IMR-90 (cell line): ENCODE measurements around the gene FOXC2. TPM values are rescaled to one million over a fixed set of nuclear protein-coding genes. Genes with fewer than 3 reads are reported as not detected.

Experiments
- ATAC-seq: fragments of 200-7000 bp; cut with Tn5 transposase; 2 replicates; pipeline ENCODE4 v1.9.1; 2020; ENCODE audit warnings: low read depth, mild to moderate bottlenecking, moderate library complexity
- BruUV-seq: library from RNA; stranded (reverse); fragments of 400-500 nt; replicated peaks from 2 replicates; lab custom pipeline; 2021; lab: Mats Ljungman, UMichigan
- CTCF ChIA-PET: fragments of 300-600 bp; formaldehyde crosslinking; extraction: SDS; loops from one replicate; lab custom pipeline; 2021; ENCODE audit warnings: antibody characterized with exemption; lab: Yijun Ruan, JAX
- POLR2A ChIA-PET: fragments of 300-600 bp; sonication (Branson Sonifier 250); formaldehyde crosslinking; loops from one replicate; lab custom pipeline; 2022; ENCODE audit warnings: antibody characterized with exemption; ENCODE audit not compliant: unreplicated experiment; lab: Charles Lee
- DNase-seq: peaks from one replicate; pipeline ENCODE4 v3.0.0; 2013
- H2AFZ ChIP-seq: replicated peaks from 2 replicates; pipeline ENCODE3; 2013; ENCODE audit warnings: low read length, mild to moderate bottlenecking; ENCODE audit not compliant: poor library complexity
- H2AK5ac ChIP-seq: 2 replicates; pipeline ENCODE4 v1.6.1; 2013; ENCODE audit warnings: low read depth, low read length, inconsistent platforms
- H2AK9ac ChIP-seq: replicated peaks from 2 replicates; pipeline ENCODE3; 2013; ENCODE audit warnings: mild to moderate bottlenecking, low read depth, low read length, moderate library complexity; ENCODE audit not compliant: poor library complexity
- H2BK120ac ChIP-seq: 2 replicates; pipeline ENCODE4 v1.6.1; 2013; ENCODE audit warnings: low read depth, low read length, inconsistent platforms
- H2BK15ac ChIP-seq: 3 replicates; pipeline ENCODE4 v1.6.1; 2013; ENCODE audit warnings: low read depth, low read length, inconsistent platforms
- H2BK20ac ChIP-seq: 2 replicates; pipeline ENCODE4 v1.6.1; 2013; ENCODE audit warnings: low read depth, mild to moderate bottlenecking, inconsistent platforms, low read length, moderate library complexity
- H2BK5ac ChIP-seq: 2 replicates; pipeline ENCODE4 v1.6.1; 2013; ENCODE audit warnings: mild to moderate bottlenecking, low read depth, low read length, inconsistent platforms; ENCODE audit not compliant: poor library complexity, severe bottlenecking
- H3K14ac ChIP-seq: replicated peaks from 2 replicates; pipeline ENCODE4 v1.6.1; 2013; ENCODE audit warnings: low read depth, low read length, inconsistent platforms
- H3K18ac ChIP-seq: 2 replicates; pipeline ENCODE4 v1.6.1; 2013; ENCODE audit warnings: low read depth, low read length, control low read depth
- H3K23ac ChIP-seq: 2 replicates; pipeline ENCODE4 v1.6.1; 2013; ENCODE audit warnings: low read depth, low read length, inconsistent platforms
- H3K27ac ChIP-seq: 2 replicates; pipeline ENCODE4 v1.5.1; 2013; ENCODE audit warnings: mild to moderate bottlenecking, control low read depth, low read length; ENCODE audit not compliant: insufficient read depth
- H3K27me3 ChIP-seq: 2 replicates; pipeline ENCODE4 v1.6.1; 2013; ENCODE audit warnings: low read length; ENCODE audit not compliant: control insufficient read depth, insufficient read depth
- H3K36me3 ChIP-seq: 2 replicates; pipeline ENCODE4 v1.6.1; 2013; ENCODE audit warnings: low read length, mixed read lengths; ENCODE audit not compliant: control insufficient read depth, insufficient read depth
- H3K4ac ChIP-seq: 2 replicates; pipeline ENCODE4 v1.6.1; 2013; ENCODE audit warnings: low read depth, low read length, inconsistent platforms
- H3K4me1 ChIP-seq: 2 replicates; pipeline ENCODE4 v1.6.1; 2013; ENCODE audit warnings: low read length, mixed read lengths; ENCODE audit not compliant: control insufficient read depth, insufficient read depth
- H3K4me2 ChIP-seq: 2 replicates; pipeline ENCODE4 v1.6.1; 2013; ENCODE audit warnings: low read depth, mild to moderate bottlenecking, control low read depth, low read length, moderate library complexity
- H3K4me3 ChIP-seq: 2 replicates; pipeline ENCODE4 v1.5.1; 2013; ENCODE audit warnings: low read depth, mild to moderate bottlenecking, control low read depth, low read length, moderate library complexity; ENCODE audit not compliant: insufficient read depth
- H3K56ac ChIP-seq: 2 replicates; pipeline ENCODE4 v1.6.1; 2013; ENCODE audit warnings: low read length, inconsistent platforms; ENCODE audit not compliant: insufficient read depth; ENCODE audit errors: extremely low read depth
- H3K79me1 ChIP-seq, 2 experiments: 2 replicates each; pipeline ENCODE4 v1.6.1; 2013; ENCODE audit warnings: low read length in 2 of 2, inconsistent platforms in 1 of 2, low read depth in 1 of 2
- H3K9ac ChIP-seq: 2 replicates; pipeline ENCODE4 v1.6.1; 2013; ENCODE audit warnings: low read depth, low read length, control low read depth
- H3K9me1 ChIP-seq: 2 replicates; pipeline ENCODE4 v1.6.1; 2013; ENCODE audit warnings: low read length, inconsistent platforms; ENCODE audit not compliant: insufficient read depth
- H3K9me3 ChIP-seq: 2 replicates; pipeline ENCODE4 v1.6.1; 2013; ENCODE audit warnings: low read length; ENCODE audit not compliant: control insufficient read depth, insufficient read depth
- H4K20me1 ChIP-seq: 2 replicates; pipeline ENCODE4 v1.6.1; 2013; ENCODE audit warnings: low read length, inconsistent platforms; ENCODE audit not compliant: insufficient read depth
- H4K5ac ChIP-seq: 2 replicates; pipeline ENCODE4 v1.6.1; 2013; ENCODE audit warnings: mild to moderate bottlenecking, low read depth, low read length, control low read depth
- H4K8ac ChIP-seq, 2 experiments: 2 replicates each; pipeline ENCODE4 v1.6.1; 2013; ENCODE audit warnings: low read depth in 2 of 2, low read length in 2 of 2, control low read depth in 1 of 2, inconsistent platforms in 1 of 2
- H4K91ac ChIP-seq: 2 replicates; pipeline ENCODE4 v1.6.1; 2013; ENCODE audit warnings: low read depth, low read length, inconsistent platforms; ENCODE audit not compliant: insufficient read depth
- MAFK ChIP-seq: IDR thresholded peaks from 2 replicates; pipeline ENCODE4 v1.6.1; 2012; ENCODE audit warnings: low read depth, low read length, improper control_type of control experiment
- RFX5 ChIP-seq: IDR thresholded peaks from 2 replicates; pipeline ENCODE4 v1.8.0; 2012; ENCODE audit warnings: low read depth, mild to moderate bottlenecking, low read length, moderate library complexity
- WGBS, 2 experiments: methylation state at CpG; one replicate each; pipeline versions ENCODE4 v1.1.5 to v1.1.7; 2013; ENCODE audit warnings: missing lambda C conversion rate in 2 of 2; ENCODE audit not compliant: insufficient read length in 1 of 2; ENCODE audit errors: extremely low coverage in 2 of 2; 5-methylcytosine and 5-hydroxymethylcytosine counted together
- dilution Hi-C: fragments of 300-500 bp; cut with HindIII; formaldehyde crosslinking; loops from one replicate; pipeline ENCODE4 v1.14.3; 2018; ENCODE audit warnings: low sequenced_read_pairs; ENCODE audit not compliant: unreplicated experiment
- in situ Hi-C: fragments of 300-500 bp; cut with MboI; formaldehyde crosslinking; loops from 3 replicates; pipeline ENCODE4 v1.14.3; 2019; ENCODE audit warnings: low sequenced_read_pairs, inconsistent platforms, mixed read lengths
- intact Hi-C: fragments of 100-400 bp; cut with micrococcal nuclease; formaldehyde crosslinking; loops from 2 replicates; pipeline ENCODE4 v1.10.0; 2022
- polyA plus RNA-seq, 3 experiments: library from polyadenylated mRNA; depleted of rRNA; stranded (reverse); fragments of >200 nt; gene quantifications; 2 replicates each; pipeline ENCODE4 v1.2.3, GENCODE V29; 2012; ENCODE audit warnings: low replicate concordance in 1 of 3
- total RNA-seq: library from RNA; depleted of rRNA; stranded (reverse); fragments of >200 nt; gene quantifications from 2 replicates; pipeline ENCODE4 v1.2.3, GENCODE V29; 2012

Gene FOXC2
- total and polyA plus RNA-seq, 2 of the 4 experiments (the other 2 are of a cell fraction), result 0.90 to 6.4 TPM

DNA sequence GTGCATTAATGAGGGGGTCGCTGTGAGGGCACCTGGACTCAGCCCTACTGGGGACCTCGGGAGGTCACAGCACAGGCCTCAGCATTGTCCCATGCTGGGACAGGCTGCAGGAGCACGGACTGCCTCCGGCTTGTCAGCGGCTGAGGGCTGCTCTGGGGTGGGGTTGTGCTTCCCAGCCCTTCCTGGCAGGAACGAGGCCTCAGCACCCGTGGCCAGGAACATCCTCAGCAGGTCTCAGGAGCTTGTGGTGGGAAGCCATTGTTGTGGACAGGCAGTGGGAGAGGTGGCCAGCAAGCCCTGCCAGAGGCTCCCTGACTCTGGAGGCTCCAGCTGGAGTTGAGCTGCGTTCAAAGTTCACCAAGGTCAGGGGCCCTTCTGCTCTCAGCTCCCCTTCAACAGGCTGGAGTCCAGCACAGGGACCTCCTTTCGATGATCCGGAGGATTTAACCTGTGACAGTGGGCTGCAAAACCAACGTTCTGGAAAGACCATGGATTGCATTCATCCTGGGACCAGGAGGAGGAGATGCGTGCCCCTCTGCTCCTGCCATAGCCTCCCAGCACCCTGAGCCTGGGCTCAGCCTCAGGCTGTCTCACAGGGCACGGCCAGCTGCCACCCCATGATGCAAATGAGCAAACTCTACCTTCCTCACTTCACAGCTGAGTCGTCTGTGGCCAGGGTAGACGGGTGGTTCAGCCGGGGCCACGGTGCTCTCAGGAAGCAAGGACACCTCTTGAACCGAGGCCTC, 44.3 kb downstream of the FOXC2 start:
- H2AK5ac ChIP-seq, result peak overlapping the region; percentile 97
- WGBS, 2 experiments, result 16% methylated on average over 5 of the region's 18 CpGs; no CpG with 5 or more reads in 1 of the 2 experiments
- H3K36me3 ChIP-seq, result no peaks in the 10 kb centered on the region
- H3K4me3 ChIP-seq, result no peak overlapping the region
- ChIA-PET CTCF (interaction anchor here (0.8 to 1.1 kb wide), 2 partner anchors 23 to 150 kb away, joined by 3 read pairs; no protein-coding TSS in a partner anchor), POLR2A (interaction anchor here (0.5 to 1.0 kb wide), 2 partner anchors 54 to 205 kb away, joined by 3 read pairs; no protein-coding TSS in a partner anchor)
- peak overlapping the region; percentile 55 for H3K9ac ChIP-seq
- no peaks in the 10 kb centered on the region for H3K27me3 ChIP-seq
- peak overlapping the region; percentile 98 for H4K91ac ChIP-seq
- no peak for DNase-seq
- no TSS peak for BruUV-seq
- peak overlapping the region; percentile 98 for H2BK120ac ChIP-seq
- H3K56ac ChIP-seq, result peak overlapping the region; percentile 41; the same call in 1 of the 2 replicates
- H2BK20ac ChIP-seq, result peak overlapping the region; percentile 98
- no peaks in the 10 kb centered on the region for H3K9me3 ChIP-seq
- intact Hi-C loops (loop anchor here (2.0 to 5.0 kb wide), 2 partner anchors 32 to 51 kb away; partner anchors contain the start of gene FOXL1), in situ Hi-C loops (no loop called here), dilution Hi-C loops (no loop called here)
- H2BK5ac ChIP-seq, result peak overlapping the region; percentile 98
- peak overlapping the region; percentile 72 for H3K27ac ChIP-seq
- H4K8ac ChIP-seq, result peak overlapping the region; percentile 71 to 93
- peak overlapping the region; percentile 98 for H3K4ac ChIP-seq
- H3K4me1 ChIP-seq, result peaks cover 28% of the 10 kb centered on the region
- H4K20me1 ChIP-seq, result peaks cover 4% of the 10 kb centered on the region
- peak overlapping the region; percentile 85 for H3K14ac ChIP-seq
- peak overlapping the region; percentile 74 for H3K18ac ChIP-seq
- H4K5ac ChIP-seq, result peak overlapping the region; percentile 71
- H3K79me1 ChIP-seq, result peaks cover 0 to 27% of the 10 kb centered on the region in 2 experiments; a peak in 3 of 4 replicates
- peaks cover 33% of the 10 kb centered on the region for H3K9me1 ChIP-seq
- peak overlapping the region; percentile 64 for H3K4me2 ChIP-seq
- no peak for ATAC-seq
- peak overlapping the region; percentile 93 for H3K23ac ChIP-seq
- peak overlapping the region; percentile 94; the same call in 2 of the 3 replicates for H2BK15ac ChIP-seq
- H2AK9ac ChIP-seq, result peak overlapping the region; percentile 63
- TF ChIP-seq MAFK (no peak), RFX5 (no peak)
- peak overlapping the region; percentile 84 for H2AFZ ChIP-seq
